ENCODE data around the gene SECISBP2.

GRCh38 chr9:89311346-89312221 is 6.7 kb upstream of the SECISBP2 start:
- no peak for TF ChIP-seq POLR2A (IDR thresholded peaks at IDR 0.05)
- TF ChIP-seq, protein P1, sequence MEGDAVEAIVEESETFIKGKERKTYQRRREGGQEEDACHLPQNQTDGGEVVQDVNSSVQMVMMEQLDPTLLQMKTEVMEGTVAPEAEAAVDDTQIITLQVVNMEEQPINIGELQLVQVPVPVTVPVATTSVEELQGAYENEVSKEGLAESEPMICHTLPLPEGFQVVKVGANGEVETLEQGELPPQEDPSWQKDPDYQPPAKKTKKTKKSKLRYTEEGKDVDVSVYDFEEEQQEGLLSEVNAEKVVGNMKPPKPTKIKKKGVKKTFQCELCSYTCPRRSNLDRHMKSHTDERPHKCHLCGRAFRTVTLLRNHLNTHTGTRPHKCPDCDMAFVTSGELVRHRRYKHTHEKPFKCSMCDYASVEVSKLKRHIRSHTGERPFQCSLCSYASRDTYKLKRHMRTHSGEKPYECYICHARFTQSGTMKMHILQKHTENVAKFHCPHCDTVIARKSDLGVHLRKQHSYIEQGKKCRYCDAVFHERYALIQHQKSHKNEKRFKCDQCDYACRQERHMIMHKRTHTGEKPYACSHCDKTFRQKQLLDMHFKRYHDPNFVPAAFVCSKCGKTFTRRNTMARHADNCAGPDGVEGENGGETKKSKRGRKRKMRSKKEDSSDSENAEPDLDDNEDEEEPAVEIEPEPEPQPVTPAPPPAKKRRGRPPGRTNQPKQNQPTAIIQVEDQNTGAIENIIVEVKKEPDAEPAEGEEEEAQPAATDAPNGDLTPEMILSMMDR (IDR thresholded peaks at IDR 0.05): no peak
